GM12878 (cell line): ENCODE data around the gene RAD51AP1. TPM values are rescaled to one million over a fixed set of nuclear protein-coding genes. Genes with fewer than 3 reads are reported as not detected.

Experiments
- CHD2 ChIP-seq: IDR thresholded peaks from 2 replicates; pipeline ENCODE4 v1.6.1; 2011; ENCODE audit warnings: low read depth, low read length, improper control_type of control experiment, borderline replicate concordance
- CREB1 ChIP-seq: IDR thresholded peaks from 2 replicates; pipeline ENCODE4 v1.6.1; 2012; ENCODE audit warnings: low read depth, mild to moderate bottlenecking, inconsistent platforms
- FOXK2 ChIP-seq: fragments of 450-650 bp; IDR thresholded peaks from 2 replicates; pipeline ENCODE4 v1.6.1; 2017; ENCODE audit warnings: mild to moderate bottlenecking, moderate library complexity
- GATAD2B ChIP-seq: fragments of 450-650 bp; conservative IDR thresholded peaks from 2 replicates; pipeline ENCODE4 v1.6.1; 2017; ENCODE audit warnings: low read depth, mild to moderate bottlenecking, moderate library complexity
- HCFC1 ChIP-seq: fragments of 150-350 bp; IDR thresholded peaks from 2 replicates; pipeline ENCODE4 v1.6.1; 2014; ENCODE audit warnings: low read length
- HSF1 ChIP-seq: fragments of 150-350 bp; IDR thresholded peaks from 2 replicates; pipeline ENCODE4 v1.6.1; 2014; ENCODE audit warnings: mild to moderate bottlenecking, low read depth, low read length
- KAT2A ChIP-seq: conservative IDR thresholded peaks from 2 replicates; pipeline ENCODE4 v1.6.1; 2011; ENCODE audit warnings: low read depth, low read length; ENCODE audit not compliant: control insufficient read depth
- MTA2 ChIP-seq: fragments of 450-650 bp; IDR thresholded peaks from 2 replicates; pipeline ENCODE4 v1.6.1; 2016; ENCODE audit warnings: low read depth, mild to moderate bottlenecking, moderate library complexity
- MTA3 ChIP-seq: IDR thresholded peaks from 2 replicates; pipeline ENCODE4 v1.6.1; 2012; ENCODE audit warnings: low read length, inconsistent platforms, borderline replicate concordance
- MXI1 ChIP-seq: fragments of 150-350 bp; IDR thresholded peaks from 2 replicates; pipeline ENCODE4 v1.6.1; 2011; ENCODE audit warnings: low read depth, mild to moderate bottlenecking, inconsistent platforms, low read length, improper control_type of control experiment
- NFIC ChIP-seq: IDR thresholded peaks from 2 replicates; pipeline ENCODE4 v1.6.1; 2012; ENCODE audit warnings: low read depth, mild to moderate bottlenecking, inconsistent platforms, low read length, moderate library complexity
- NFYA ChIP-seq: IDR thresholded peaks from 2 replicates; pipeline ENCODE4 v1.6.1; 2011; ENCODE audit warnings: low read depth, mild to moderate bottlenecking, low read length, improper control_type of control experiment, borderline replicate concordance
- NRF1 ChIP-seq: conservative IDR thresholded peaks from 2 replicates; pipeline ENCODE4 v1.6.1; 2011; ENCODE audit warnings: mild to moderate bottlenecking, low read depth, low read length, improper control_type of control experiment
- PAX5 ChIP-seq: IDR thresholded peaks from 2 replicates; pipeline ENCODE4 v1.6.1; 2011; ENCODE audit warnings: low read depth, low read length, borderline replicate concordance
- PAX8 ChIP-seq: fragments of 450-650 bp; IDR thresholded peaks from 2 replicates; pipeline ENCODE4 v1.6.1; 2017; ENCODE audit warnings: mild to moderate bottlenecking, moderate library complexity
- PBX3 ChIP-seq: IDR thresholded peaks from 2 replicates; pipeline ENCODE4 v1.6.1; 2011; ENCODE audit warnings: mild to moderate bottlenecking, low read depth, low read length, moderate library complexity; ENCODE audit not compliant: insufficient replicate concordance
- PML ChIP-seq: IDR thresholded peaks from 2 replicates; pipeline ENCODE4 v1.6.1; 2012; ENCODE audit warnings: low read length, inconsistent platforms
- SMAD5 ChIP-seq: IDR thresholded peaks from 2 replicates; pipeline ENCODE4 v1.6.1; 2016; ENCODE audit warnings: antibody characterized with exemption, low read depth
- SMC3 ChIP-seq: IDR thresholded peaks from 2 replicates; pipeline ENCODE4 v1.6.1; 2011; ENCODE audit warnings: low read length, improper control_type of control experiment, borderline replicate concordance
- SUZ12 ChIP-seq: fragments of 200-600 bp; sonication (generic); IDR thresholded peaks from one replicate; pipeline ENCODE4 v1.6.1; 2018; ENCODE audit warnings: antibody characterized with exemption, mild to moderate bottlenecking; ENCODE audit not compliant: unreplicated experiment
- polyA plus RNA-seq, 11 experiments: library from polyadenylated mRNA; depleted of rRNA in 4 of 11; unstranded in 6 of 11; stranded (reverse) in 5 of 11; fragments of >200 nt; fragmentation: Nextera tagmentation in 4 of 11; fragmentation: Illumina TruSeq in 1 of 11; extraction: Ambion mirVana in 4 of 11; extraction: Trizol in 1 of 11; gene quantifications; 1 replicate in 1 of 11; 2 replicates in 10 of 11; pipeline versions ENCODE4 v1.2.1 to v1.2.3, GENCODE V29; 2011 to 2016; ENCODE audit warnings: inconsistent platforms in 2 of 11, missing spikeins in 2 of 11, low read depth in 1 of 11
- total RNA-seq, 4 experiments: library from RNA; depleted of rRNA in 3 of 4; stranded (reverse); fragments of >200 nt in 3 of 4; fragmentation: Illumina TruSeq in 1 of 4; extraction: Trizol in 1 of 4; gene quantifications; 2 replicates each; pipeline versions ENCODE4 v1.2.1 to v1.2.3, GENCODE V29; 2013 to 2021
- TF ChIP-seq, protein P1 (sequence below): fragments of 450-650 bp; IDR thresholded peaks from 2 replicates; pipeline ENCODE4 v1.6.1; 2018; ENCODE audit warnings: mild to moderate bottlenecking, low read depth, moderate library complexity; ENCODE audit not compliant: partially characterized antibody
- TF ChIP-seq, protein P2 (sequence below): fragments of 450-650 bp; IDR thresholded peaks from 2 replicates; pipeline ENCODE4 v1.6.1; 2017; ENCODE audit warnings: mild to moderate bottlenecking, low read depth, inconsistent platforms; ENCODE audit not compliant: poor library complexity, severe bottlenecking

Gene RAD51AP1
- total and polyA plus RNA-seq, 10 of the 15 experiments (the other 5 are each of a cell fraction or from before 2014, with no cell fraction given), result 22.3 to 86.0 (median 50.9) TPM

DNA sequence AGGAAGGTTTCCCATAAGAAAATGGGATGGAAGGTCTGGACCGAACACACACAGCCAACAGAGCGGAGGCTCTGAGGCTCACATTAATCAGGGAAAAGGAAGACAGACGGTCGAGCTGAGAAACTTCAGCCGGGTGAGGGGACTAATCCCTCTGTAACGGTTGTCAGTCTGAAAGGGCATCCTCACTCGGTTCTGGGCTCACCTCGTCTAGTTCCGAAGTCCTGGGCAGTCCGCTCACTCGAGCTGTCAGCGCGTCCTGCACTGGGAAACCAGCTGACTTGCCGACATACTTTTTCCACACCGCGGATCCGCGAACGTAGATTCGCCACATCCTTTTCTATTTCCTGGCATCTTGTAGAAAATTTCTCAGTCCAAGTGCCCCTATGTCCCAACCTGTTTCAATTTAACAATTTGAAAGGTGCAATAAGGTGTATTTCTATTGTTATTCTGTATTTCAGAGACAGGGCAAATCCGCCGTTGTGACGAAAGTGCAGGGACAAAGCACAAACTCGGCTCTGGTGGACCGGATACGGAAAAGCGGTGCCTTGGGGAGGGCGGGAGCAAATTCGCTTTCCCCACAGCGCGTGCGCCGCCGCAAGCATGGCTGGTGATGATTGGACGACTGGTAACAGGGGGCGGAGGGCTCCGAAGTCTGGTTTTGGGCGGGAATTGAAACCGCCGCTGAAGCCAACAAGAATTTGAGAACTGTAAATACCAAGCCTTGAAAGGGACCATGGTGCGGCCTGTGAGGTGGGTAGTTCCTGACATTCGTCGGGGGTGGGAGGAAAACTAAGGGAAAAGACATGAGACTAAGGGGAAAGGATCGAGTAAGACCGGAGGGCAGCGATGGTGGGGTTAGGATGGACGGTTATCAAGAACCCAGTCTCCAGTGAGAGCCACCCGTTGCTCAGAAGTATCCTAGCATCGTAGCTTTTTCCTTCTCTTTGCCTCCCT, at the start of gene RAD51AP1 (continued):
- TF ChIP-seq KAT2A, result no peak
- peak; percentile 74; the same call in 1 of the 2 replicates for TF ChIP-seq HSF1
- no peak for TF ChIP-seq SMAD5
- TF ChIP-seq PAX5, result 0 out of 2 replicates have a peak, but pooled peaks have one; percentile 15
- TF ChIP-seq HCFC1, result peak; percentile 75
- TF ChIP-seq SMC3, result no peak
- peak; percentile 48 for TF ChIP-seq CREB1
- TF ChIP-seq, protein P1, sequence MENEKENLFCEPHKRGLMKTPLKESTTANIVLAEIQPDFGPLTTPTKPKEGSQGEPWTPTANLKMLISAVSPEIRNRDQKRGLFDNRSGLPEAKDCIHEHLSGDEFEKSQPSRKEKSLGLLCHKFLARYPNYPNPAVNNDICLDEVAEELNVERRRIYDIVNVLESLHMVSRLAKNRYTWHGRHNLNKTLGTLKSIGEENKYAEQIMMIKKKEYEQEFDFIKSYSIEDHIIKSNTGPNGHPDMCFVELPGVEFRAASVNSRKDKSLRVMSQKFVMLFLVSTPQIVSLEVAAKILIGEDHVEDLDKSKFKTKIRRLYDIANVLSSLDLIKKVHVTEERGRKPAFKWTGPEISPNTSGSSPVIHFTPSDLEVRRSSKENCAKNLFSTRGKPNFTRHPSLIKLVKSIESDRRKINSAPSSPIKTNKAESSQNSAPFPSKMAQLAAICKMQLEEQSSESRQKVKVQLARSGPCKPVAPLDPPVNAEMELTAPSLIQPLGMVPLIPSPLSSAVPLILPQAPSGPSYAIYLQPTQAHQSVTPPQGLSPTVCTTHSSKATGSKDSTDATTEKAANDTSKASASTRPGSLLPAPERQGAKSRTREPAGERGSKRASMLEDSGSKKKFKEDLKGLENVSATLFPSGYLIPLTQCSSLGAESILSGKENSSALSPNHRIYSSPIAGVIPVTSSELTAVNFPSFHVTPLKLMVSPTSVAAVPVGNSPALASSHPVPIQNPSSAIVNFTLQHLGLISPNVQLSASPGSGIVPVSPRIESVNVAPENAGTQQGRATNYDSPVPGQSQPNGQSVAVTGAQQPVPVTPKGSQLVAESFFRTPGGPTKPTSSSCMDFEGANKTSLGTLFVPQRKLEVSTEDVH, result peak; percentile 97
- TF ChIP-seq PBX3, result peak; percentile 57
- TF ChIP-seq NFIC, result peak; percentile 49; the same call in 1 of the 2 replicates
- no peak for TF ChIP-seq NFYA
- TF ChIP-seq PML, result peak; percentile 84; the same call in 1 of the 2 replicates
- 0 out of 2 replicates have a peak, but pooled peaks have one; percentile 60 for TF ChIP-seq MTA3
- 0 out of 2 replicates have a peak, but pooled peaks have one; percentile 23 for TF ChIP-seq GATAD2B
- no peak; the same call in 1 of the 2 replicates for TF ChIP-seq PAX8
- peak; percentile 87 for TF ChIP-seq FOXK2
- peak; percentile 84 for TF ChIP-seq NRF1
- TF ChIP-seq, protein P2, sequence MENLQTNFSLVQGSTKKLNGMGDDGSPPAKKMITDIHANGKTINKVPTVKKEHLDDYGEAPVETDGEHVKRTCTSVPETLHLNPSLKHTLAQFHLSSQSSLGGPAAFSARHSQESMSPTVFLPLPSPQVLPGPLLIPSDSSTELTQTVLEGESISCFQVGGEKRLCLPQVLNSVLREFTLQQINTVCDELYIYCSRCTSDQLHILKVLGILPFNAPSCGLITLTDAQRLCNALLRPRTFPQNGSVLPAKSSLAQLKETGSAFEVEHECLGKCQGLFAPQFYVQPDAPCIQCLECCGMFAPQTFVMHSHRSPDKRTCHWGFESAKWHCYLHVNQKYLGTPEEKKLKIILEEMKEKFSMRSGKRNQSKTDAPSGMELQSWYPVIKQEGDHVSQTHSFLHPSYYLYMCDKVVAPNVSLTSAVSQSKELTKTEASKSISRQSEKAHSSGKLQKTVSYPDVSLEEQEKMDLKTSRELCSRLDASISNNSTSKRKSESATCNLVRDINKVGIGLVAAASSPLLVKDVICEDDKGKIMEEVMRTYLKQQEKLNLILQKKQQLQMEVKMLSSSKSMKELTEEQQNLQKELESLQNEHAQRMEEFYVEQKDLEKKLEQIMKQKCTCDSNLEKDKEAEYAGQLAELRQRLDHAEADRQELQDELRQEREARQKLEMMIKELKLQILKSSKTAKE, result peak; percentile 96
- no peak for TF ChIP-seq SUZ12
- peak; percentile 89 for TF ChIP-seq MXI1
- TF ChIP-seq CHD2, result no peak
- peak; percentile 55 for TF ChIP-seq MTA2
